Activated CD4-positive, CD25-positive, alpha-beta regulatory T cell treated with anti-CD3 and anti-CD28 coated beads, Interleukin-2, amount 50 U/mL, for 24 hours (primary cell): ENCODE measurements around the gene POLR2J.
A peak's percentile ranks its signal among the peaks of the same experiment; 100 is the strongest.

Experiments used
- ATAC-seq, 2 donors: fragments of 150-1000 bp; cut with Tn5 transposase; one replicate each; pipeline ENCODE4 v1.10.0; 2021; ENCODE audit warnings: mild to moderate bottlenecking in 1 of 2, moderate library complexity in 1 of 2

POLR2J gene

DNA sequence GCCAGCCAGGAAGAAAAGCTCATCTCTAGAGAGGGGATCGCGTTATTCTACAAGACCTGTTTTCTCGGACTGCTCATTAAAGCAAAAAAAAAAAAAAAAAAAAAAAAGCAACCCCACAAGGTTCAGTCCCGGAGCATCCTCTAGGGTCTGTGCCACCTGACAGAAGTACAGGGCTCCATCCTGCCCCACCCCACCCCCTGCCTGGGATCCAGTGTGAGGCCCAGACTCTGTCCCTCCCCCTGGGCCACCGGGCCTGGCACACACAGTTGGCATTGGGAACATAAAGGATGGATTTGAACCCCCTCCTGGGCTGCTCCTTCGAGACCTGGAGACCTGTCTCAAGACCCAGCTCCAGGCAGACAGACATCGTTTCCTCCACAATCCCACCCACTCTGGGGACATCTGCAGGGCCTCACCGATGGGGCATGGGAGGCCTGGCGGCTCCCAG lies 44.7 kb downstream of the POLR2J start:
- ATAC-seq, result peak in 1 of 2 donors; percentile 4

DNA sequence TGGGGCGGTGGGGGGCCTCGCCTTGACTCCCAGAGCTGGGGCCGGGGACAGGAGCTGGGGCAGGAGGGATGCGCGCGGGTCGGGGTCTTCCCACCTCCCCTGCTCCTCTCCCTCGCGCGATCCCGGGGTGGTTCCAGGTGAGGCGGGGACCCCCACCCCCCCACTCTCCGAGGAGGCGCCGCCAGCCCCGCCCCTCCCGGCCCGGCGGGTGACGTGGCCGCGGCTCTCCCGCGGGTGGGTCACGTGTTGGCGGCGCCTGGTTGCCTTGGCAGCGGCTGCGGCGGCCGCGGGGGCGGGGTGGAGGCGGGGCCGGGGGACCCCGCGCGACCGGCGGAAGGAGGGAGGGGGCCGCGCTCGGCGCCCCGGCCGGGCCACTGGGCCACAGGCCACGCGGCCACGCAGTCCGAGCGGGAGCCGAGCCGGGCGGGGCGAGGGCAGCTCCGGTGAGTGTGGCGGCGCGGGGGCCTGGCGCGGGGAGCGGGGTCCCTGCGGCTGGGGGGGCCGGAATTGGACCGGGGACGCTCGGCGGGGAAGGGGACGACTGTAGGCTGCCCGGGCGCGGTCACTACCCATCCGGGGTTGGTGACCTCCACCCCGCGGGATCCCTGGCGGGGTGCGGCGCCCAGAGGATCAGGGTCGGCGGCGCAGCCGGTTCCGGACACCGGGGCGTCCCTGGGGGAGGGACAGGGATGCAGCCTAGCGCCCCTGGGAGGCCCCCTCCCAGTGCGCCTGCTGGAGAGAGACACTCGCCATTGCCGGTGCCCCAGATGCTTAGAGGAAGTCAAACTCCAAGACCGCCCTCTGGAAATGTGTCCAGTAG lies 45.3 kb downstream of the POLR2J start, which contains the start of gene ORAI2:
Gene ORAI2 (plus strand): TSS at position 357 of the 820 bp plus-strand sequence. CDS start 5,382 bp downstream, outside the sequence.
- ATAC-seq, result peak; percentile 79 to 80

DNA sequence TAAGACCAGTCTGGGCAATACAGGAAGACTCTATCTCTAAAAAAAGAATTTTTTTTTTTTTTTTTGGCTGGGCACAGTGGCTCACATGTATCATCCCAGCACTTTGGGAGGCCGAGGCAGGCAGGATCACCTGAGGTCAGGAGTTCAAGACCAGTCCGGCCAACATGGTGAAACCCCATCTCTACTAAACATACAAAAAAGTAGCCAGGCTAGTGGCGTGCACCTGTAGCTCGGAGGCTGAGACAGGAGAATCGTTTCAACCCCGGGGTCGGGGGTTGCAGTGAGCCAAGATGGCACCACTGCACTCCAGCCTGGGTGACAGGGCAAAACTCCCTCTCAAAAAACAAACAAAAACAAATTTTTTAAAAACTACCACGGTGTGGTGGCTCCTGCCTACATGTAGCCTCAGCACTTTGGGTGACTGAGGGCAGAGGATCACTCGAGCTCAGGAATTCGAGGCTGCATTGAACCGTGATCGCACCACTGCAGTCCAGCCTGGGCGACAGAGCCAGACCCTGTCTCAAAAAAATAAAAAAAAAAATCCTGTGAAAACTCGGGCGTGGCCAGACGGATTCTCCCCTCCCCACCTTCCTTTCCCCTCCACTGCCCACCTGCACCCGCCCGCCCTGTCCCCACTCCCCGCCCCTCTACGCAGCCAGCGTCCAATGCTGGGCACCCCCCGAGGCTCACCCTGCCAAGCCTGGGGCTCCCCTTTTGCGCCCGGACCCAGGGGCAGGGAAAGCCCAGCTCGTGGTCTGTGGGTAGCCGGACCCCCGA lies 46.1 kb downstream of the POLR2J start:
- ATAC-seq, result peak; percentile 5 to 14

DNA sequence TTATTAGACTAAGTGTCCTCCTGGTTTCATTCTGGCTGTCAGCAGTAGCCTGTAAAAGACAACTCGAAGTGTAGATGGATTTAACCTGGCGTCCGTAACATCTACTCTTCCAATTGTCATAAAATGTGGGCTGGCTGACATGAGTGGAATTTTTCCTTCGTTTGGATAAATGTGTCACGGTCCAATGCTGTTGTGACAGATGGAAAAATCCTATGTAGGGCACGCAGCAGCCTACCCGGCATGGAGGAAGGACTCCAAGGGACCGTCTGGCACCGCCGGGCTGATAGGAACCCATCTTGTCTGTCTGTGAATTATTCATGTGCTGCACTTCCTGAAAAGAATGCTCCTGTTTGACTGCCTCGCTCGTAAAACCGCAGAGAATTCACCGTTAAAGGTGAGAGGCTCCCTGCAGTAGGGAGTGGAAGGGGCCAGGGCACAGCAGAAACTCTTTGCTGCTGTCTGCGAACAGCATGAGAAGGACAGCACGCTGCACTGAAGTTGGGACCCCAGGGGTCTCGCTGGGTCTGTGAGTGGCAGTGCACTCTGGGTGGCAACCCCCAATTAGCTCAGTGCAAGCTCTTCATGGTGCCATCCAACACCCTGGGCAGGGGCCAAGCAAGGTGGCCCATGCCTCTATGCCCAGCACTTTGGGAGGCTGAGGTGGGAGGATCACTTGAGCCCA lies 47.0 kb downstream of the POLR2J start:
- peak; percentile 29 to 42 for ATAC-seq

DNA sequence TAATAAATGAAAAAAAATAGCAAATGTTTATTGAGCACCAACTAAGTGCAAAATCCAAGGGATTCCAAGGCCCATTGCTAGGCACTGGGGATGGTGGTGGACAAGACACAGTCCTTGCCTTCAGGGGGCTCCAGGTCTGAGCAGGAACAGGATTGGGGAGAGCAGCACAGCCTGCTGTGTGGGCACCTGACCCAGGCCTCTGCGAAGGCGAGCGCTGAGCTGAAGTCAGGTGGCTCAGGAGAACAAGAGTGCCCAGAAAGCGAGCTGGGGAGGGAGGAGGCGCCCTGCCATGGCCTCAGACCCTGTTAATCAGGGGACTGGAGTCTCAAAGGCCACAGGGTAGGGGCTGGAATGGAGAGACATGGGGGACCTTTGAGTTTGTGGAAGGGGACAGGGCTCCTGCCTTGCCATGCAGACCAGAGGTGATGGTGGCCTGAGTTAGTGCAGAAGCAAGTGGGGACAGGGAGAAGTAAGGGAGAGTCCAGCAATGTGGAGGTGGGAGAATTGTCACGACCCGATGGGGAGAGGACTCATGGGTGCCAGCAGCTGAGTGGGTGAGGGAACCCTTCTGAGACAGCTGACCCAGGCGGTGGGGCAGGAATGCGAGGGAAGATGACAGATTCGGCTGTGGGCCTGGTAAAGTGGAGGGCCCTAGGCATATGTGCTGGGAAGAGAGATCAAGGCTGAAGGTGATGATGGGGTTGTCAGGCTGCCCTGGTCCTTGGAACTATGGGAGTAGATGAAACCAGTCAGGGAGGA lies 49.4 kb downstream of the POLR2J start:
- no peak for ATAC-seq

DNA sequence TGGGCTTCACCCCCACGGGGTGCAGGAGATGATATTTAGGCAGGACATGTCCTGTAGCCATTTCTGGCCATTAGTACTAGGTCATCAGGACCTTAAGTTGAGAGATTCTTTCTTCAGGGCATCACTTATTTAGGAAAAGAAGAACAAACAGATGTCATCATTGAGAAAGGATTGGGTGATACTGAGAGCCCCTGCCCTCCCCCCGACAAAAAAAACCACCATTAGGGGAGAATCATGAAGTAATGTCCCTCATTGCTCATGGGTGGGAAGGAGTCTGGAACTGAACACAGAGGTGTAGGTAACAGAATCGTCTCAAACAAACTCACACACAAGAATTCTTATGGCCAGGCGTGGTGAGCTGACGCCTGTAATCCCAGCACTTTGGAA lies 51.7 kb downstream of the POLR2J start:
- no peak for ATAC-seq

DNA sequence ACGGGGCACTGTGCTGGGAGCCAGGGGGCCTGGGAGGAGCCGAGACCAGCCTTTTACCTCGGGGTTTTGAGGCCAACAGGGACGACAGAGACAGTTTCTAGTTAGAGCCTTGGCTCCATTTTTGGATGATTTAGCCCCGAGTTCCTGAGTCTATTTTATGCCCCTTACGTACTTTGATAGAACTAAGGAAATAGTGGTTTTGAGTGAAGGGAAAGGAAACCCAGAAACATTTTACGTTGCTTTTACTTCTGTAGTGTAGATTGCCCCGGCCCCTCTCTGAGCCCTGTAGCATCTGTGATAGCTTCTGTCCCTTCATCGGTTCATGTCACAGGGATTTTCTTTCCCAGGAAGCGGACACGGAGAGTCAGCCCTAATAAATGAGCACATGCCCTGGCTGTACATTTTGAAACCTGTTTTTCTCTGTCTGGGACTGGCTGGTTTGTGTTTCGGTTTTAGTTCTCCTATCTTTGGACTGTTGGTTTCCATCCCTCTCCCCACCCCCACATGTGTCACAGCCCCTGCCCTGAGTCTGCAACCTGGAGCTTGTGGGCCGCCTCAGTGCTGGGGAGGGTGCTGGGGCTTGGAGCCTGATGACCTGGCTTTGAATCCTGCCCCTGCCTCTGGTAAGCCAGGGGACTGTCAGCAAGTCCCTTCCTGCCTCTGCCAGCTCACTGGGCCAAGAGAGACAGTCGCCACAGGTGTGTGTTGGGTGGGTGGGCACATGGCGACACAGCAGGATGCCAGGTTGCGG lies 52.3 kb downstream of the POLR2J start:
- peak; percentile 86 to 89 for ATAC-seq

DNA sequence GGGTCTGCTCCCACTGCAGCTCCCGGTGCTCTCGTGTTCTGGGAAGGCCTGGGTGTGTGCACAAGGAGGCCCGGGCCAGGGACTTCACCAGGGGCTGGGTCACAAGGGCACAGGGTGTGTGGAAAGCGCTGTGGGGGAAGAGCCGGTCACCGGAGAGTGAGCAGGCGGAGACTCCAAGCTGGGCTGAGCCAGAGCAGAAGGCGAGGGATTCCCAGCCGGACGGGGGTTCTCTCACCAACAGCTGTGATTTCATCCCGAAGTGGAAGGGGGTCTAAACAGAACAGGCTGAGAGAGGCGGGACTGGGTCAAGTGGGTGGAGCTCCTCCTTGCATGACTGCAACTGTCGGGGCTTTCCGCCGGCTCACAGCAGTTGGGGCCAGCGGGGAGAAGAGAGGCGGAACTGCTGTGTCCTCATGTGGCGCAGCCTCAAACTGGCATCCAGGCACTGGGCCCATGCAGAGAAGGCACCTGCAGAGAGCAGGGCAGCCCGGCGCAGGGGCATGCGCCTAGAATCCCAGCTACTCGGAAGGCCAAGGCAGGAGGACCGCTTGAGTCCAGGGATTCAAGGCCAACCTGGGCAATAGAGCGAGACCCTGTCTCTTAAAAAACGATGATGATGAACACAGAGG lies 53.0 kb downstream of the POLR2J start:
- peak; percentile 83 to 84 for ATAC-seq

DNA sequence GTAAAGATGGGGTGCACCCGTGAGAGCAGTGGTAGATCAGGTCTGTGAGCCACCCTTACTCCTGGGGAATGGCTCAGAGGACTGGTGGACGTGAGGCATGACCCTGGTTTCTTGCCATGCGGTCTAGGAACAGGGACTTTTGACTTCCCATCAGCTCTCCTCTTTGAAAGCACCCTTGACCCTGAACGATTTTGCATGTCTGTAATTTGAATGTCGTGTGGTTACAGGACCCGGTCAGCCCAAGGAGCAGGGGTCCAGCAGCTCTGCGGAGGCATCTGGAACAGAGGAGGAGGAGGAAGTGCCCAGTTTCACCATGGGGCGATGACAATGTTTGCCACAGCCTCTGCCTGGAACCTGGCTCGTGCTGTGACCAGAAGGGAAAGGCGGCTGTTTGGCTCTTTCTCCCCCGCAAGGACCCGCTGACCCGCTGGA lies 53.9 kb downstream of the POLR2J start:
- no peak for ATAC-seq

DNA sequence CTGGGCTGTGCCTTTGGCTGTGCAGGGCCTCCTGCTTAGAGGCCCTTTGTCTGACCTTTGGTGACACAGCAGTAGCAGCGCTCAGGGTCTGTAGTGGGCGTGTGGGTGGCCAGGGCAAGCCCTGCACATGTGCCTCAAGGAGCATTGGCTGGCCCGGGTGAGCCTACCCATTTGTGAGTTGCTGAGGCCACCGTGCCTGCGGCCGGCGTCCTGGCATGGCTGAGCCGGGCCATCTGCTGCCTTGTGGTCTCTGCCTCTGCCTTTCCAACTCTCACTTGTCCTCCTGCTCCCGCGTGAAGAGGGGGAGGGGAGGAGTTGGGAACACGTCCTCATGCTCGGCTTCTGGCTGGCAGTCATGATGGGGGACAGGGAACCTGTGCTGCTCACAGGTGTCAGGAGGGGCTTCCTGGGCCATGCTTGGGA lies 54.6 kb downstream of the POLR2J start:
- ATAC-seq, result no peak
